Measurements from ENCODE around the gene PPM1B. TPM values are rescaled to one million over a fixed set of nuclear protein-coding genes. Genes with fewer than 3 reads are reported as not detected.

PPM1B gene
- total and polyA plus RNA-seq, 2 of the 8 experiments (the other 6 are each of a cell fraction or from before 2014, with no cell fraction given) = 43.6 to 126 TPM

DNA sequence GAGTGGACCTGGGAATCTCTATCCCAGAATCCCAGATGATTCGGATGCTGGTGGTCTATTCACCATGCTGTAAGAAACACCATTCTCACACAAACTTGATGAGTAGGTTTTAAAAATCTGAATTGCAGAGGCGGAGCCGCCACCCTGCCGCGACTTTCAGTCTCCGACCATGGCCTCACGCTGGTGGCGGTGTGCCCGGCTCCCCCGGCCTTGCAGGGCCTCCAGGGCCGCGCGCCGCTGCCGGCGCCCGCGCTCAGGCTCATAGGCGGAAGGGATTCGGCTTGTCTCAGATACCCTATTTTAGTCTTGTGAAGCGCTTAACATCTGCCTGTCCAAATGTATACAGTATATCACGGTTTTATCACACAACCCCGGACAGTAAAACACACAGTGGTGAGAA lies 2.6 kb upstream of the PPM1B start:
- Histone ChIP-seq H3K4me1 (replicated peaks in 1 of 4; ENCODE audit: control insufficient read depth in 3 of 4, insufficient read depth in 4 of 4, low read length in 3 of 4) (peaks cover 0 to 5% (median 3%) of the 10 kb centered on the region in 4 experiments; a peak in 5 of 7 replicates), H2BK15ac (ENCODE audit: low read length) (no peak overlapping the region), H2BK120ac (replicated peaks; ENCODE audit: low read depth, low read length) (no peak overlapping the region), H2AK5ac (ENCODE audit: low read depth, low read length) (no peak overlapping the region), H3K27ac (ENCODE audit: low read depth, low read length) (no peak overlapping the region), H3K4me2 (ENCODE audit: insufficient read depth in 1 of 2, low read depth in 2 of 2, low read length in 2 of 2) (peak overlapping the region; percentile 43 to 77; a peak in 3 of 4 replicates), H2AFZ (ENCODE audit: low read length) (no peak overlapping the region), H3K56ac (replicated peaks; ENCODE audit: insufficient read length, low read depth, low read length) (no peak overlapping the region), H3K23me2 (ENCODE audit: low read depth, low read length) (peaks cover 6% of the 10 kb centered on the region), H3K9ac (replicated peaks in 1 of 4; ENCODE audit: extremely low read depth in 1 of 4, low read depth in 3 of 4, low read length in 3 of 4) (peak overlapping the region in 1 of 4 experiments; percentile 19; a peak in 2 of 7 replicates), H3K18ac (ENCODE audit: extremely low read depth, low read length) (0 out of 2 replicates have a peak overlapping the region, but pooled peaks have one; percentile 15), H2BK5ac (ENCODE audit: low read depth, low read length) (no peak overlapping the region), H2BK20ac (ENCODE audit: low read length) (0 out of 2 replicates have a peak overlapping the region, but pooled peaks have one; percentile 36), H3K36me3 (ENCODE audit: control insufficient read depth in 2 of 4, insufficient read depth in 4 of 4, low read length in 3 of 4) (peaks cover 0 to 3% (median 0%) of the 10 kb centered on the region in 4 experiments; a peak in 1 of 8 replicates), H2BK12ac (ENCODE audit: low read depth, low read length) (0 out of 2 replicates have a peak overlapping the region, but pooled peaks have one; percentile 46), H4K91ac (replicated peaks; ENCODE audit: insufficient read length, low read length) (no peak overlapping the region), H3K79me2 (ENCODE audit: control insufficient read depth in 1 of 2, insufficient read depth in 2 of 2, low read length in 2 of 2) (peaks cover 22 to 24% of the 10 kb centered on the region in 2 experiments), H3K14ac (ENCODE audit: insufficient read length) (no peak overlapping the region), H3K23ac (ENCODE audit: insufficient read length) (no peak overlapping the region), H3K27me3 (replicated peaks in 1 of 4; ENCODE audit: control insufficient read depth in 3 of 4, extremely low read depth in 1 of 4, insufficient read depth in 3 of 4, low read length in 3 of 4) (no peaks in the 10 kb centered on the region), H4K8ac (ENCODE audit: extremely low read depth, insufficient read depth, low read length) (no peak overlapping the region), H4K20me1 (replicated peaks in 1 of 2; ENCODE audit: control insufficient read depth in 1 of 2, insufficient read depth in 2 of 2, low read length in 2 of 2) (peaks cover 6 to 8% of the 10 kb centered on the region in 2 experiments), H3K9me3 (ENCODE audit: insufficient read depth in 2 of 2, low read depth in 1 of 2, low read length in 1 of 2) (peaks cover 5 to 14% of the 10 kb centered on the region in 2 experiments), H4K5ac (ENCODE audit: insufficient read length, low read depth, low read length) (peak overlapping the region; percentile 25), H3K4me3 (ENCODE audit: extremely low read depth in 1 of 4, insufficient read depth in 2 of 4, low read depth in 3 of 4, low read length in 4 of 4) (peak overlapping the region in 2 of 4 experiments; percentile 3; a peak in 1 of 8 replicates), H3K4ac (replicated peaks; ENCODE audit: insufficient read length, low read depth, low read length) (no peak overlapping the region), H3K79me1 (ENCODE audit: low read depth, low read length) (no peaks in the 10 kb centered on the region)
- CTCF ChIA-PET (ENCODE audit: partially characterized antibody) = no interaction called here
- POLR2A ChIA-PET (ENCODE audit: partially characterized antibody) = interaction anchor here (1.0 kb wide), 1 partner anchor 80 kb away, joined by 3 read pairs; no protein-coding TSS in a partner anchor
- DNase-seq (ENCODE audit: low read depth in 1 of 2, low spot score in 2 of 2) = peak in 1 of 2 experiments; percentile 29
- FAIRE-seq = no peak
- WGBS, 2 experiments (ENCODE audit: extremely low coverage in 1 of 2, insufficient coverage in 1 of 2, insufficient read length in 1 of 2, insufficient replicate concordance in 2 of 2, low coverage in 1 of 2, low lambda C conversion rate in 2 of 2, missing lambda C conversion rate in 1 of 2) = 23% methylated on average over 23 of the region's 23 CpGs; no CpG with 5 or more reads in 1 of the 2 experiments
- TF ChIP-seq NRF1 (IDR thresholded peaks at IDR 0.05; ENCODE audit: low read depth, low read length) (no peak), SAP30 (IDR thresholded peaks at IDR 0.05; ENCODE audit: insufficient read depth, insufficient replicate concordance, low read length) (no peak), TAF1 (IDR thresholded peaks at IDR 0.05; ENCODE audit: low read depth, low read length) (0 out of 2 replicates have a peak, but pooled peaks have one; percentile 31), RAD21 (IDR thresholded peaks at IDR 0.05 in 1 of 2, conservative IDR thresholded peaks at IDR 0.05 in 1 of 2; ENCODE audit: low read depth in 2 of 2, low read length in 2 of 2) (no peak; a peak in 1 of 4 replicates), POLR2A (IDR thresholded peaks at IDR 0.05; ENCODE audit: control extremely low read depth in 1 of 2, low read depth in 2 of 2, low read length in 2 of 2) (no peak), NANOG (IDR thresholded peaks at IDR 0.05; ENCODE audit: insufficient read depth, low read depth, low read length, poor library complexity, severe bottlenecking) (no peak), ZNF274 (IDR thresholded peaks at IDR 0.05; ENCODE audit: borderline replicate concordance, extremely low read depth, low read length) (no peak), ASH2L (IDR thresholded peaks at IDR 0.05; ENCODE audit: low read length) (peak; percentile 32), SP2 (IDR thresholded peaks at IDR 0.05; ENCODE audit: low read length) (no peak)
- TF ChIP-seq, protein P1, sequence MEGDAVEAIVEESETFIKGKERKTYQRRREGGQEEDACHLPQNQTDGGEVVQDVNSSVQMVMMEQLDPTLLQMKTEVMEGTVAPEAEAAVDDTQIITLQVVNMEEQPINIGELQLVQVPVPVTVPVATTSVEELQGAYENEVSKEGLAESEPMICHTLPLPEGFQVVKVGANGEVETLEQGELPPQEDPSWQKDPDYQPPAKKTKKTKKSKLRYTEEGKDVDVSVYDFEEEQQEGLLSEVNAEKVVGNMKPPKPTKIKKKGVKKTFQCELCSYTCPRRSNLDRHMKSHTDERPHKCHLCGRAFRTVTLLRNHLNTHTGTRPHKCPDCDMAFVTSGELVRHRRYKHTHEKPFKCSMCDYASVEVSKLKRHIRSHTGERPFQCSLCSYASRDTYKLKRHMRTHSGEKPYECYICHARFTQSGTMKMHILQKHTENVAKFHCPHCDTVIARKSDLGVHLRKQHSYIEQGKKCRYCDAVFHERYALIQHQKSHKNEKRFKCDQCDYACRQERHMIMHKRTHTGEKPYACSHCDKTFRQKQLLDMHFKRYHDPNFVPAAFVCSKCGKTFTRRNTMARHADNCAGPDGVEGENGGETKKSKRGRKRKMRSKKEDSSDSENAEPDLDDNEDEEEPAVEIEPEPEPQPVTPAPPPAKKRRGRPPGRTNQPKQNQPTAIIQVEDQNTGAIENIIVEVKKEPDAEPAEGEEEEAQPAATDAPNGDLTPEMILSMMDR (IDR thresholded peaks at IDR 0.05; ENCODE audit: control extremely low read depth in 1 of 3, insufficient read depth in 1 of 3, low read depth in 1 of 3, low read length in 3 of 3) = no peak
